DOHH2 (cell line): ENCODE results near the gene MYO1H.

ENCODE experiments used
- H3F3A ChIP-seq: fragments of 200-600 bp; sonication (generic), shearing (Covaris generic); 2 replicates; pipeline ENCODE4 v1.6.0; 2016; ENCODE audit warnings: antibody characterized with exemption, mild to moderate bottlenecking; ENCODE audit not compliant: control insufficient read depth, insufficient read depth
- H3K27ac ChIP-seq: fragments of 200-600 bp; sonication (generic); 2 replicates; pipeline ENCODE4 v1.5.1; 2014; ENCODE audit warnings: low read depth, mild to moderate bottlenecking, low read length, moderate library complexity
- H3K27me3 ChIP-seq: fragments of 200-600 bp; sonication (generic); 2 replicates; pipeline ENCODE4 v1.6.1; 2014; ENCODE audit warnings: mild to moderate bottlenecking, low read length, mixed read lengths; ENCODE audit not compliant: control insufficient read depth
- H3K36me3 ChIP-seq: fragments of 200-600 bp; sonication (generic); 2 replicates; pipeline ENCODE4 v1.6.1; 2014; ENCODE audit warnings: mild to moderate bottlenecking, low read length, moderate library complexity, mixed read lengths; ENCODE audit not compliant: control insufficient read depth
- H3K4me1 ChIP-seq: fragments of 200-600 bp; sonication (generic); 2 replicates; pipeline ENCODE4 v1.6.1; 2014; ENCODE audit warnings: mild to moderate bottlenecking, low read length, mixed read lengths; ENCODE audit not compliant: control insufficient read depth
- H3K4me2 ChIP-seq: fragments of 200-600 bp; sonication (generic); 2 replicates; pipeline ENCODE4 v1.6.0; 2014; ENCODE audit warnings: mild to moderate bottlenecking, low read length, moderate library complexity
- H3K4me3 ChIP-seq: fragments of 200-600 bp; sonication (generic); 2 replicates; pipeline ENCODE4 v1.5.1; 2014; ENCODE audit warnings: mild to moderate bottlenecking, low read length, mixed read lengths
- H3K79me2 ChIP-seq: fragments of 200-600 bp; sonication (generic); 2 replicates; pipeline ENCODE4 v1.6.1; 2014; ENCODE audit warnings: mild to moderate bottlenecking, low read length, mixed read lengths; ENCODE audit not compliant: control insufficient read depth
- H3K9me2 ChIP-seq: fragments of 200-600 bp; sonication (generic); replicated peaks from 2 replicates; pipeline ENCODE4 v1.6.1; 2014; ENCODE audit warnings: mild to moderate bottlenecking, low read length, mixed read lengths; ENCODE audit not compliant: control insufficient read depth
- H3K9me3 ChIP-seq: fragments of 200-600 bp; sonication (generic); 2 replicates; pipeline ENCODE4 v1.6.1; 2014; ENCODE audit warnings: antibody characterized with exemption, low read length, mixed read lengths; ENCODE audit not compliant: control insufficient read depth, insufficient read depth
- H4K20me1 ChIP-seq: fragments of 200-600 bp; sonication (generic); 2 replicates; pipeline ENCODE4 v1.6.0; 2014; ENCODE audit warnings: low read depth, mild to moderate bottlenecking, antibody characterized with exemption, low read length, moderate library complexity; ENCODE audit not compliant: control insufficient read depth, insufficient read depth
- CTCF ChIP-seq: fragments of 200-600 bp; sonication (generic); IDR thresholded peaks from one replicate; pipeline ENCODE4 v1.5.1; 2014; ENCODE audit warnings: antibody characterized with exemption, mild to moderate bottlenecking, low read depth, low read length; ENCODE audit not compliant: poor library complexity, severe bottlenecking
- EZH2phosphoT487 ChIP-seq: fragments of 200-600 bp; sonication (generic); IDR thresholded peaks from 2 replicates; pipeline ENCODE4 v1.6.1; 2017; ENCODE audit warnings: borderline replicate concordance, mild to moderate bottlenecking, antibody characterized with exemption, low read length, moderate library complexity, mixed read lengths

The MYO1H gene

GRCh38 chr12:109480356-109480755, 132.7 kb downstream of the MYO1H start:
- 0 out of 2 replicates have a peak, but pooled peaks cover 3% of the 10 kb centered on the region for H3F3A ChIP-seq
- no peak overlapping the region for H3K27ac ChIP-seq
- H4K20me1 ChIP-seq: no peaks in the 10 kb centered on the region
- H3K9me3 ChIP-seq: no peaks in the 10 kb centered on the region
- peaks cover 22% of the 10 kb centered on the region for H3K4me1 ChIP-seq
- H3K9me2 ChIP-seq: no peaks in the 10 kb centered on the region
- TF ChIP-seq CTCF (no peak), EZH2phosphoT487 (no peak)
- peaks cover 12% of the 10 kb centered on the region for H3K36me3 ChIP-seq
- no peak overlapping the region for H3K4me3 ChIP-seq
- H3K4me2 ChIP-seq: no peak overlapping the region
- peaks cover 47% of the 10 kb centered on the region for H3K79me2 ChIP-seq
- no peaks in the 10 kb centered on the region for H3K27me3 ChIP-seq

GRCh38 chr12:109481863-109482262, 134.2 kb downstream of the MYO1H start:
- Histone ChIP-seq H3K27ac (no peak overlapping the region), H3K9me3 (no peaks in the 10 kb centered on the region), H3F3A (no peaks in the 10 kb centered on the region), H3K27me3 (no peaks in the 10 kb centered on the region), H3K36me3 (peaks cover 27% of the 10 kb centered on the region), H3K4me1 (peaks cover 11% of the 10 kb centered on the region), H3K9me2 (no peaks in the 10 kb centered on the region), H3K4me3 (no peak overlapping the region), H3K4me2 (no peak overlapping the region), H3K79me2 (peaks cover 31% of the 10 kb centered on the region), H4K20me1 (no peaks in the 10 kb centered on the region)
- no peak for TF ChIP-seq CTCF
- no peak for TF ChIP-seq EZH2phosphoT487

DNA sequence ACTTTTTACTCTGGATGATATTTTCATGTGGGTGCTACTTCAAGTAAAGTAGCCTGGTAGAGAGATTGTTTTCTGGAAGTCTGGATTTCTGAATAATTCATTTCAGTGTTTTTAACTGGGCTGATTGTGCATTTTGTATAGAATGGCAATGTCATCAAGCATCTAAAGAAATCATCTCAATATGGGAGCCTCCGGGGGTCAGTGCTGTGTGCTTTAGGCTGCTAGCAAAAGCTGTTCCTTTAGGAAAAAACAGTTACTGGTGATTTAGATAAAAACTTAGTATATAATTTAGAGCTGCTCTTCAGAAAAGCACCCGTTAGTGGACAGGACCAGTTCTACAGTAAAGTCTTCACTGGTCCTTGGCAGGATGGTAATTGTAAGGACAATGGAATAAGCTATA, 134.8 kb downstream of the MYO1H start:
- TF ChIP-seq CTCF (no peak), EZH2phosphoT487 (no peak)
- Histone ChIP-seq H3K27ac (no peak overlapping the region), H3K4me1 (peaks cover 11% of the 10 kb centered on the region), H3K9me2 (no peaks in the 10 kb centered on the region), H3K36me3 (peaks cover 34% of the 10 kb centered on the region), H3K79me2 (peaks cover 27% of the 10 kb centered on the region), H3K27me3 (no peaks in the 10 kb centered on the region), H4K20me1 (no peaks in the 10 kb centered on the region), H3F3A (no peaks in the 10 kb centered on the region), H3K9me3 (no peaks in the 10 kb centered on the region), H3K4me3 (no peak overlapping the region), H3K4me2 (no peak overlapping the region)
